ENCODE data around the gene ARHGAP29. TPM values are rescaled to one million over a fixed set of nuclear protein-coding genes. Genes with fewer than 3 reads are reported as not detected.

ARHGAP29 gene
- total RNA-seq, 4 donors from 2014 or later = 62.3 to 112 (median 88.9) TPM

DNA sequence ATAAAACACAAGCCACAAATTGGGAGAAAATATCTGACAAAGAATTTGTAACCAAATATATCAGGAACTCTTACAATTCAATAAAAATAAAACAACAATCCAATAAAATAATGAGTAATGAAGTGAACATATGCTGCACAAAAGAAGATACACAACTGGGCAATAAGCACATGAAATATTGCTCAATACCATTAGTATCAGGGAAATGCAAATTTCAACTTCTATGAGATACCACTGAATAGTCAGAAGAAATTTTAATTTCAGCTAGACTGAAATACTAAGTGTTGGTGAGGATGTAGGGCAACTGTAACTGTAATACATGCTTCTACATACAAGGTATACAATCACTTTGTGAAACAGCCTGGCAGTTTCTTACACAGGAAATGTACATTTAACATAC lies 7.4 kb upstream of the ARHGAP29 start:
- no peak for TF ChIP-seq CTCF (IDR thresholded peaks at IDR 0.05; ENCODE audit: low read depth)

DNA sequence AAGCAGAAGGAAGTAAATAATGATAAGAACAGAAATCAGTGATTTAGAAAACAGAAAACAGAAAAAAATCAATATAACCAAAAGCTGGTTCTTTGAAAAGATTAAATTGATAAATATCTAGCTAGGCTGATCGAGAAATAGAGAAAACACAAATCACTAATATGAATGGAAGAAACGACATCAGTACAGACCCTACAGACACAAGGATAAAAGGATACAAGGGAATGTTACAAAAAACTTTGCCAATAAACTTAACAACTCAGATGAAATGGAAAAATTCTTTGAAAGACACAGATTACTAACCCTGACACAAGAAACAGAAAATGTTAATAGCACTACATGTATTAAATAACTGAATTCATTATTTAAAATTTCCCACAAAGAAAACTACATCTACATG lies 6.3 kb upstream of the ARHGAP29 start:
- no peak for TF ChIP-seq CTCF (IDR thresholded peaks at IDR 0.05; ENCODE audit: low read depth)

GRCh38 chr1:94240822-94241221 lies 3.4 kb upstream of the ARHGAP29 start:
- TF ChIP-seq CTCF (IDR thresholded peaks at IDR 0.05; ENCODE audit: low read depth) = no peak

GRCh38 chr1:94239796-94240195 lies 2.4 kb upstream of the ARHGAP29 start:
- TF ChIP-seq CTCF (IDR thresholded peaks at IDR 0.05; ENCODE audit: low read depth) = no peak

DNA sequence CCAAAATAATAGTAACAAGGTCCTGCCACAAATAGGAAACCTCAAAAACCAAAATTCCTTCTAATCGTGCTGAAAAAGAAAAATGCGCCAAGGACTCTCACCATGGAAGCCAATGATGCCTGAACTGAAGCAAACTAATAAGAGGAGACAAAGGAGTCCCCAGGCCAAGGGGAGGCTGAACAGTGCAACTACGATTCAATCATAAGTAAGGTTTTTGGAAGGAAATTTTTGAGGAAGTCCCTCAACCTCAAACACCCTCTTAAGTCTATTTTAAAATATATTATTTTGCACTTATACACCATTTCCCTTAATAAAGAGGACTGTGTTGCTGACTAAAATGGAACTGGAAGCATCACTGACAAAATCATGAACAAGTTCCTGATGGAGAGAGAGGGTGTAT lies 1.7 kb upstream of the ARHGAP29 start:
- no peak for TF ChIP-seq CTCF (IDR thresholded peaks at IDR 0.05; ENCODE audit: low read depth)

DNA sequence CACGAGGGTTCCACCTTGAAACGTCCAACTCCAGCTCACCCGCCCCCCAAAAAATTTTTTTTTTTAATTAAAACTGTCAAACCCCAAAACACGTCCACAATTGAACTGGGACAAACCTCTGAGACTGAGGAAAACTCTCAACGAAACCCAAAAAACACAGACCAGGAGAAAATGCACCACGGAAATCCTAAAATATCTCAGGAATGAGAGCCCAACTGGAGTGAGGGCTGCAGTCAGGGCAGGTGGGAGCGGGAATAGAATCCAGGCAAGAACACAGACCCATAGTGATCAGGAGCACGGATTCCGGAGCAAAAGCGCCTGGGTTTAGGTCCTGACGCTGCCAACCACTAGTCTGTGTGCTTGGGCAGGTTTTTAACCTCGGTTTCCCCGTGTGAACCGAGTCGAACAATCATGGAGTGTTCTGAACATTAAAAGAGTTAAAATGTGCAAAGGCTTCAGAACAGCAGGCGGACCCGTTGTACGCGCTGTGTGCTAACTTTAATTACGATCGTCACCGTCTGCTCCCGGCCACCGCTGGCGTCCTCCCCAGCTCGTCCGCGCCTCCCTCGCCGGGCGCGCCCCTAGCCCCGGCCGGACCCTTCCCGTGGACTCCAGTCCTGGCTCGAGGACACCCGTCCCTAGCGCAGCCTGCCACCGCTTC lies 624 bp downstream of the ARHGAP29 start:
- TF ChIP-seq CTCF (IDR thresholded peaks at IDR 0.05; ENCODE audit: low read depth) = no peak

DNA sequence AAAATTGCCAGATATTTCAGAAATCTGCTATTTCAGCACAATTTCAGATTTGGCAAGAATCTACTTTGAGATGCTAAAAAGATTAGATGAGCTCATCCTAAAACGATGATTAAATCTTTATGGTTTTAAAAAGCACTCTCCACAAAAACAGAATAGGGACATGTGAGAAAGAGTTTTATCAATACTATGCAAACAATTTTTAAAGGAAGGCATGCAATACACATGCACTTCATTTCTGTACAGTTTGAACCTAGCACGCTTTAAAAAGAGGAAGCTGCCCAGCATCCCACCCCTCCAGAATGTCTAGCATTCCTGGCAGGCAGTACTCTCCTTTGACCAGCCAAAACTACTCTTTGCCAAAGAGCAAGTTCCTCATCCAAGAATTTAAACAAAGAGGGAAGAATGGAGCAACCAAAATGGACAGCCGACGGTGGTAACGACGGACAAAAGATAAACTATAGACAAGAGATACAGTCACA lies 1.3 kb downstream of the ARHGAP29 start:
- no peak for TF ChIP-seq CTCF (IDR thresholded peaks at IDR 0.05; ENCODE audit: low read depth)
